ENCODE data around the gene SEC24C.
"Not testable (repeated sequence)": the region's sequence is repeated elsewhere in the genome, so short reads cannot be mapped to it uniquely, and the experiment has no call there.

SEC24C gene

DNA sequence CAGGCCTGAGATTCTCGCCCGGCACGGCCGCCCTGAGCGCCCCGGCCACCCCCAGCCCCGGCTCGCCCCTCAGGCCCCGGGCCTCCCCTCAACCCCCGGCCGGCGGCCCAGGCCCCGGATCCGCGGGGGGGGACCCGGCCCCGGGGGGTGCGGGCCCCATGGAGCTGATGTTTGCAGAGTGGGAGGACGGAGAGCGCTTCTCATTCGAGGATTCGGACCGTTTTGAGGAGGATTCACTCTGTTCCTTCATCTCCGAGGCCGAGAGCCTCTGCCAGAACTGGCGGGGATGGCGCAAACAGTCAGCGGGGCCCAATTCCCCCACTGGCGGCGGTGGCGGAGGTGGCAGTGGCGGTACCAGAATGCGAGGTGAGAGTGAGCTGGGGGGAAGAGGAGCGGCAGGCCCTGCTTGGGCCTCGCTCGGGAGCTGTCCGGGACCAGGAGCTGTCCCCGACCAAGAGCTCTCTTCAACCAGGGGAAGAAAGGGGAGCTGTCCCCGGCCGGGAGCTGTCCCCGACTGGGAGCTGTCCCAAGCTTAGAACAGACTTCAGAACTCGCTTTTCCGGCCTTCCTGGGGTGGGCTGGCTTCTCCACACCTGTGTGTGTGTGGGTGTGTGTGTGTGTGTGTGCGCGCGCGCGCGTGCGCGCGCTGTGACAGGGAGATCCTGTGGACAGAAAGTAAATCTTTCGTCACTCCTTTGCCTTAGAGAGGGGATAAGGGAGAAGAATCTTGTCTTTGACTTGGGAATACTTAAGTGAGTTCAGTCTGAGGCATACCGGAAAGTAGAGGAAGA, 41.7 kb downstream of the SEC24C start:
- TF ChIP-seq, protein P1, sequence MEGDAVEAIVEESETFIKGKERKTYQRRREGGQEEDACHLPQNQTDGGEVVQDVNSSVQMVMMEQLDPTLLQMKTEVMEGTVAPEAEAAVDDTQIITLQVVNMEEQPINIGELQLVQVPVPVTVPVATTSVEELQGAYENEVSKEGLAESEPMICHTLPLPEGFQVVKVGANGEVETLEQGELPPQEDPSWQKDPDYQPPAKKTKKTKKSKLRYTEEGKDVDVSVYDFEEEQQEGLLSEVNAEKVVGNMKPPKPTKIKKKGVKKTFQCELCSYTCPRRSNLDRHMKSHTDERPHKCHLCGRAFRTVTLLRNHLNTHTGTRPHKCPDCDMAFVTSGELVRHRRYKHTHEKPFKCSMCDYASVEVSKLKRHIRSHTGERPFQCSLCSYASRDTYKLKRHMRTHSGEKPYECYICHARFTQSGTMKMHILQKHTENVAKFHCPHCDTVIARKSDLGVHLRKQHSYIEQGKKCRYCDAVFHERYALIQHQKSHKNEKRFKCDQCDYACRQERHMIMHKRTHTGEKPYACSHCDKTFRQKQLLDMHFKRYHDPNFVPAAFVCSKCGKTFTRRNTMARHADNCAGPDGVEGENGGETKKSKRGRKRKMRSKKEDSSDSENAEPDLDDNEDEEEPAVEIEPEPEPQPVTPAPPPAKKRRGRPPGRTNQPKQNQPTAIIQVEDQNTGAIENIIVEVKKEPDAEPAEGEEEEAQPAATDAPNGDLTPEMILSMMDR (IDR thresholded peaks at IDR 0.05; ENCODE audit: unreplicated experiment in 3 of 3) = no peak
- Mint-ChIP-seq H3K27me3 (ENCODE audit: low read depth) (no peaks in the 10 kb centered on the region), H3K4me3 (peak overlapping the region; percentile 98 to 100 (median 99))

DNA sequence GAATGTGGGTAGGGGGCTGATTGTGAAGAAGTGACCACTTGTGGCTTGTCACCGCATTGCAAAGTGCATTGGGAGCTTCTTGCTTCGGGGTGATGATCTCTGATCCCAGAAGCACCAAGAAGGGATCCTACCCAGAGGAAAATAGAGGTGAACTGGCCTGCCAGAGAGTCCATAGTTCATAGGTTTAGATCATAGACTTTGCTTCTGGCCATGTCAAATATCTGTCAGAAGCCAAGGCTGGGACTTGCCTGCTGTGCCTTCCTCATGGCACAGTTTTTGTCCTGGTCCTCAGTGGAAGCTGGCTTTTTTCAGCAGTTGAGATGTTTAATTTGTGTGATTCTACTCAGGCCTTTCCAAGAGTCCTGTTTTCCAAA, 42.3 kb downstream of the SEC24C start:
- peaks cover 19% of the 10 kb centered on the region for H3K36me3 Mint-ChIP-seq (ENCODE audit: low read depth)
- H3K27ac Mint-ChIP-seq = peak overlapping the region; percentile 90 to 100 (median 92)
- TF ChIP-seq, protein P1 (IDR thresholded peaks at IDR 0.05; ENCODE audit: unreplicated experiment in 3 of 3) = no peak
- H3K27me3 Mint-ChIP-seq (ENCODE audit: low read depth) = no peaks in the 10 kb centered on the region
- no peaks in the 10 kb centered on the region for H3K9me3 Mint-ChIP-seq
- H3K4me1 Mint-ChIP-seq = peaks cover 34% of the 10 kb centered on the region
- peak overlapping the region; percentile 93 to 94 (median 93) for H3K4me3 Mint-ChIP-seq

More for the DNA sequence above, 41.7 kb downstream of the SEC24C start:
- Mint-ChIP-seq H3K4me1 (peaks cover 36% of the 10 kb centered on the region), H3K9me3 (no peaks in the 10 kb centered on the region), H3K27ac (peak overlapping the region; percentile 92 to 100 (median 98)), H3K36me3 (ENCODE audit: low read depth) (peaks cover 13% of the 10 kb centered on the region)

DNA sequence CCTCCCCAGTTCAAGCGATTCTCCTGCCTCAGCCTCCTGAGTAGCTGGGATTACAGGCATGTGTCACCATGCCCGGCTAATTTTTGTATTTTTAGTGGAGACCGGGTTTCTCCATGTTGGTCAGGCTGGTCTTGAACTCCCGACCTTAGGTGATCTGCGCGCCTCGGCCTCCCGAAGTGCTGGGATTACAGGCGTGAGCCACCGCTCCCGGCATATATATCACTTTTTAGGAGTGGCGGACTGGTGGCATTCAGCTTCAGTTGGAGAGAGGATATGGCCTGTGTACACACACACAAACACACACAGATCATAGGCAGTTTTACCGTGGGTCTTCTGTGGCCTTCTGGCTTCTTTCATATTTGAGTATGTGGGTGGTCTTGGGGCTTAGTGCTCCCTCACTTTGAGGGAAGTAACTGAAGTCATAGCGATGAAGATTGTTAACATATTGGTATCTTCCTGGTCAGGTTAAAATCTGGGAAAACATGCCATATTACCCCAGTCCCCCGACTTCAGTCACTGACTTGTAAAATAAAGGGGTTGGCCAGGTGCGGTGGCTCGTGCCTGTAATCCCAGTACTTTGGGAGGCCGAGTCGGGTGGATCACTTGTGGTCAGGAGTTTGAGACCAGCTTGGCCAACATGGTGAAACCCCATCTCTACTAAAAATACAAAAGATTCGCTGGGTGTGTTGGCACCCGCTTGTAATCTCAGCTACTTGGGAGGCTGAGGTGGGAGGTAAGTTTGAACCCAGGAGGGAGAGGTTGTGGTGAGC, 43.0 kb downstream of the SEC24C start:
- not testable (repeated sequence) for H3K9me3 Mint-ChIP-seq

DNA sequence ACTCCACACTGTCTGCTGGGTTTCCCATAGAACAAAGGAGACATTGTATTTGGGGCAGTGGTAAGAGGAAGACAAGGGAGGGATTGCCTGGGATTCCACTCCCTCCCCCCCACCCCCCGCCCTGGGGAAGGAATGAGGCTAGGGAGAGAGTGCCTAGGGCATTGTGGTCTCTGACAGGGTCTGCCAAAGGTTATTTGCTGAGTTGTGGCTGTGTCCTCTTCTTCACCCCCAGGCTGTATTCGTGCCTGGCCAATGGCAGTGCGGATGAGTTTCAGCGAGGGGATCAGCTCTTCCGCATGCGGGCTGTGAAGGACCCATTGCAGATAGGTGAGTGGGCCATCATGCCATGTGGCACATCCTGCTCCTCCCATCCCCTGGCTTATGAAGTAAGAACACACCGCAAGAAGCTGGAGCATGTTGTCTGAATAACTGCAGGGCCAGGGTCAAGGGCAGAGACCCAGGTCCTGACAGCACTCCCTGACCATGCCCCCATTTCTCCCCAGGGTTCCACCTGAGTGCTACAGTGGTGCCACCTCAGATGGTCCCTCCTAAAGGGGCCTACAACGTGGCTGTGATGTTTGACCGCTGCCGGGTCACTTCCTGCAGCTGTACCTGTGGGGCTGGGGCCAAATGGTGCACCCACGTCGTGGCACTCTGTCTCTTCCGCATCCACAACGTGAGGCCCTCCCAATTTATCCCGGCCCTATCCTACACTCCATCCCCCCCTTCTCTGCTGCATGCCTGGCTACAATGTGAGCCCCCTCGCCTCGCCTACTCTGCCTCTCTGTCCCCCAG, 44.9 kb downstream of the SEC24C start:
- TF ChIP-seq, protein P1 (IDR thresholded peaks at IDR 0.05; ENCODE audit: unreplicated experiment in 3 of 3) = no peak
- Mint-ChIP-seq H3K36me3 (ENCODE audit: low read depth) (peaks cover 29% of the 10 kb centered on the region), H3K9me3 (no peaks in the 10 kb centered on the region), H3K4me3 (peak overlapping the region; percentile 33 to 51 (median 42)), H3K27ac (no peak overlapping the region), H3K27me3 (ENCODE audit: low read depth) (no peaks in the 10 kb centered on the region), H3K4me1 (peaks cover 16% of the 10 kb centered on the region)

More for the DNA sequence above, 43.0 kb downstream of the SEC24C start:
- Mint-ChIP-seq H3K4me3 (peak overlapping the region; percentile 74 to 93 (median 83)), H3K36me3 (ENCODE audit: low read depth) (peaks cover 21% of the 10 kb centered on the region), H3K4me1 (peaks cover 29% of the 10 kb centered on the region), H3K27ac (peak overlapping the region in 1 of 3 experiments; percentile 46)
- H3K27me3 Mint-ChIP-seq (ENCODE audit: low read depth) = not testable (repeated sequence)

DNA sequence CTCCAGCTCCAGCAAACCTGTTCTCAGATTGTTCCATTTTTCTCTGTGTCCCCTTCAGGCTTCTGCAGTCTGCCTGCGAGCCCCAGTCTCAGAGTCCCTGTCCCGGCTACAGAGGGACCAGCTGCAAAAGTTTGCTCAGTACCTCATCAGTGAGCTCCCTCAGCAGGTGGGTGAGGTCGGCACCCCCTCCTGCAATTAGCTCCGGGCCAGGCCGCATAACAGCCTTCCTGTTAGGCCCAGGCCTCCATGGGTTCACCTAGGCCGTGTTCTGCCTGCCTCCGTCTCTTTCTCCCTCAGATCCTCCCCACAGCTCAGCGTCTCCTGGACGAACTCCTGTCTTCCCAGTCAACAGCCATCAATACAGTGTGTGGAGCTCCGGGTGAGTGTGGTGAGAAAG, 45.5 kb downstream of the SEC24C start:
- Mint-ChIP-seq H3K27ac (no peak overlapping the region), H3K9me3 (no peaks in the 10 kb centered on the region), H3K4me3 (peak overlapping the region; percentile 33 to 51 (median 42)), H3K4me1 (peaks cover 16% of the 10 kb centered on the region), H3K36me3 (ENCODE audit: low read depth) (peaks cover 35% of the 10 kb centered on the region), H3K27me3 (ENCODE audit: low read depth) (no peaks in the 10 kb centered on the region)
- TF ChIP-seq, protein P1 (IDR thresholded peaks at IDR 0.05; ENCODE audit: unreplicated experiment in 3 of 3) = no peak

All from nephron (organoid).